Measurements from ENCODE around the gene DCTN5. TPM values are rescaled to one million over a fixed set of nuclear protein-coding genes. Genes with fewer than 3 reads are reported as not detected.

Gene DCTN5
- total and polyA plus RNA-seq, 2 donors (not counting 1 experiment from before 2014, with no cell fraction given) = 39.6 to 96.7 TPM

- Histone ChIP-seq H2AFZ (ENCODE audit: low read length) (no peak overlapping the region), H3K4me3 (replicated peaks in 1 of 4; ENCODE audit: control extremely low read depth in 1 of 4, insufficient read depth in 1 of 4, low read depth in 3 of 4, low read length in 4 of 4) (no peak overlapping the region), H3K27ac (ENCODE audit: insufficient read depth, low read length) (no peak overlapping the region), H3K9ac (ENCODE audit: insufficient read depth, low read length) (no peak overlapping the region), H3K4me1 (ENCODE audit: control insufficient read depth, extremely low read depth, insufficient read depth, low read length) (no peaks in the 10 kb centered on the region), H3K27me3 (ENCODE audit: control insufficient read depth, insufficient read depth, low read length) (no peaks in the 10 kb centered on the region), H3K79me2 (ENCODE audit: control insufficient read depth, insufficient read depth, low read length) (no peaks in the 10 kb centered on the region), H4K20me1 (ENCODE audit: control insufficient read depth, extremely low read depth, insufficient read depth, low read length) (no peaks in the 10 kb centered on the region), H3K9me3 (ENCODE audit: control insufficient read depth, insufficient read depth, low read depth, low read length) (no peaks in the 10 kb centered on the region), H3K4me2 (ENCODE audit: extremely low read depth, insufficient read depth, low read length) (no peak overlapping the region), H3K36me3 (ENCODE audit: control insufficient read depth, insufficient read depth, low read length) (peaks cover 5% of the 10 kb centered on the region)
- DNase-seq (ENCODE audit: low read depth in 2 of 2) = no peak
- TF ChIP-seq EZH2 (IDR thresholded peaks at IDR 0.05; ENCODE audit: low read length, missing control alignments) = no peak
Observed at GRCh38 chr16:23695756-23696155, 54.5 kb downstream of the DCTN5 start.

DNA sequence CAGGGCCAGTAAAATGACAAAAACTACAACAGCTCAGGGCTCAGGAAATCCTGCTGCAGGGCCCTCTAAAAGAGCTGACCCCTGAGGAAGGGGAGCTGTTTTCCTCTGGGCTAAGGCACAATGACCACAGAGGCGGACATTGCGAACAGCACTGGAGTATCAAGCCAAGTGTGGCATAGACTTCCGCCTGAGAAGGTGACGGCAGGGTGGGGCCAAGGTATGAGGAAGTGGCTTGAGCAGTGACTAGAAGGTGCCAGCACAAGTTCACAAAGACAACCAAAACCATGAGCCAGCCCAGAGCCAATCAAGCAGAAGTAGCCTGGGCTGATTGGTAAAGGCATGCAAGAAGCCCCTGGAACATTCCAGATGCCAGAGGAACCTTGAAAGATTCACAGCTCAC is 57.8 kb downstream of the DCTN5 start:
- DNase-seq (ENCODE audit: low read depth in 2 of 2) = no peak
- H4K20me1 ChIP-seq (ENCODE audit: control insufficient read depth, extremely low read depth, insufficient read depth, low read length) = no peaks in the 10 kb centered on the region
- H3K9ac ChIP-seq (ENCODE audit: insufficient read depth, low read length) = no peak overlapping the region
- H3K36me3 ChIP-seq (ENCODE audit: control insufficient read depth, insufficient read depth, low read length) = no peaks in the 10 kb centered on the region
- H3K27me3 ChIP-seq (ENCODE audit: control insufficient read depth, insufficient read depth, low read length) = no peaks in the 10 kb centered on the region
- H3K4me1 ChIP-seq (ENCODE audit: control insufficient read depth, extremely low read depth, insufficient read depth, low read length) = no peaks in the 10 kb centered on the region
- H3K4me2 ChIP-seq (ENCODE audit: extremely low read depth, insufficient read depth, low read length) = no peak overlapping the region
- H3K4me3 ChIP-seq (replicated peaks in 1 of 4; ENCODE audit: control extremely low read depth in 1 of 4, insufficient read depth in 1 of 4, low read depth in 3 of 4, low read length in 4 of 4) = no peak overlapping the region
- TF ChIP-seq, protein P1, sequence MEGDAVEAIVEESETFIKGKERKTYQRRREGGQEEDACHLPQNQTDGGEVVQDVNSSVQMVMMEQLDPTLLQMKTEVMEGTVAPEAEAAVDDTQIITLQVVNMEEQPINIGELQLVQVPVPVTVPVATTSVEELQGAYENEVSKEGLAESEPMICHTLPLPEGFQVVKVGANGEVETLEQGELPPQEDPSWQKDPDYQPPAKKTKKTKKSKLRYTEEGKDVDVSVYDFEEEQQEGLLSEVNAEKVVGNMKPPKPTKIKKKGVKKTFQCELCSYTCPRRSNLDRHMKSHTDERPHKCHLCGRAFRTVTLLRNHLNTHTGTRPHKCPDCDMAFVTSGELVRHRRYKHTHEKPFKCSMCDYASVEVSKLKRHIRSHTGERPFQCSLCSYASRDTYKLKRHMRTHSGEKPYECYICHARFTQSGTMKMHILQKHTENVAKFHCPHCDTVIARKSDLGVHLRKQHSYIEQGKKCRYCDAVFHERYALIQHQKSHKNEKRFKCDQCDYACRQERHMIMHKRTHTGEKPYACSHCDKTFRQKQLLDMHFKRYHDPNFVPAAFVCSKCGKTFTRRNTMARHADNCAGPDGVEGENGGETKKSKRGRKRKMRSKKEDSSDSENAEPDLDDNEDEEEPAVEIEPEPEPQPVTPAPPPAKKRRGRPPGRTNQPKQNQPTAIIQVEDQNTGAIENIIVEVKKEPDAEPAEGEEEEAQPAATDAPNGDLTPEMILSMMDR (conservative IDR thresholded peaks at IDR 0.05 in 1 of 2, IDR thresholded peaks at IDR 0.05 in 1 of 2; ENCODE audit: low read depth in 1 of 2, low read length in 2 of 2) = no peak
- no peak for TF ChIP-seq EZH2 (IDR thresholded peaks at IDR 0.05; ENCODE audit: low read length, missing control alignments)
- no peak overlapping the region for H3K27ac ChIP-seq (ENCODE audit: insufficient read depth, low read length)
- H3K9me3 ChIP-seq (ENCODE audit: control insufficient read depth, insufficient read depth, low read depth, low read length) = no peaks in the 10 kb centered on the region
- no peak overlapping the region for H2AFZ ChIP-seq (ENCODE audit: low read length)
- H3K79me2 ChIP-seq (ENCODE audit: control insufficient read depth, insufficient read depth, low read length) = no peaks in the 10 kb centered on the region

DNA sequence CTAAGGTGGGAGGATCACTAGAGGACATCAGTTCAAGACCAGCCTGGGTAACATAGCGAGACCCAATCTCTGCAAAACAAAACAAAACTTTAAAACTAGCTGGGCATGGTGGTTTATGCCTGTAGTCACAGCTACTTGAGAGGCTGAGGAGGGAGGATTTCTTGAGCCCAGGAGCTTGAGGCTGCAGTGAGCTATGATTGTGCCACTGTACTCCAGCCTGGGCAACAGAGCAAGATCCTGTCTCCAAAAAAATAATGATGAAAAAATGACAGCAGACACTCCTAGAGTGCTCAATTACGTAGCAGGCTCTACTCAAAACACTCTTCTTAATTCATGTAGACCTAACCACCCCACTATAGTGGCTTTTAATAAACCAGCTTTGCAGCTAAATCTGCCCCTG is 58.8 kb downstream of the DCTN5 start:
- no peaks in the 10 kb centered on the region for H3K4me1 ChIP-seq (ENCODE audit: control insufficient read depth, extremely low read depth, insufficient read depth, low read length)
- no peaks in the 10 kb centered on the region for H3K9me3 ChIP-seq (ENCODE audit: control insufficient read depth, insufficient read depth, low read depth, low read length)
- no peaks in the 10 kb centered on the region for H3K79me2 ChIP-seq (ENCODE audit: control insufficient read depth, insufficient read depth, low read length)
- H3K27ac ChIP-seq (ENCODE audit: insufficient read depth, low read length) = no peak overlapping the region
- no peaks in the 10 kb centered on the region for H3K27me3 ChIP-seq (ENCODE audit: control insufficient read depth, insufficient read depth, low read length)
- no peak overlapping the region for H3K9ac ChIP-seq (ENCODE audit: insufficient read depth, low read length)
- no peak overlapping the region for H3K4me2 ChIP-seq (ENCODE audit: extremely low read depth, insufficient read depth, low read length)
- no peaks in the 10 kb centered on the region for H3K36me3 ChIP-seq (ENCODE audit: control insufficient read depth, insufficient read depth, low read length)
- H4K20me1 ChIP-seq (ENCODE audit: control insufficient read depth, extremely low read depth, insufficient read depth, low read length) = no peaks in the 10 kb centered on the region
- TF ChIP-seq, protein P1 (conservative IDR thresholded peaks at IDR 0.05 in 1 of 2, IDR thresholded peaks at IDR 0.05 in 1 of 2; ENCODE audit: low read depth in 1 of 2, low read length in 2 of 2) = no peak
- no peak for TF ChIP-seq EZH2 (IDR thresholded peaks at IDR 0.05; ENCODE audit: low read length, missing control alignments)
- no peak for DNase-seq (ENCODE audit: low read depth in 2 of 2)
- H3K4me3 ChIP-seq (replicated peaks in 1 of 4; ENCODE audit: control extremely low read depth in 1 of 4, insufficient read depth in 1 of 4, low read depth in 3 of 4, low read length in 4 of 4) = no peak overlapping the region
- H2AFZ ChIP-seq (ENCODE audit: low read length) = no peak overlapping the region
